ENCODE measurements around the gene RYR3.

Gene RYR3

DNA sequence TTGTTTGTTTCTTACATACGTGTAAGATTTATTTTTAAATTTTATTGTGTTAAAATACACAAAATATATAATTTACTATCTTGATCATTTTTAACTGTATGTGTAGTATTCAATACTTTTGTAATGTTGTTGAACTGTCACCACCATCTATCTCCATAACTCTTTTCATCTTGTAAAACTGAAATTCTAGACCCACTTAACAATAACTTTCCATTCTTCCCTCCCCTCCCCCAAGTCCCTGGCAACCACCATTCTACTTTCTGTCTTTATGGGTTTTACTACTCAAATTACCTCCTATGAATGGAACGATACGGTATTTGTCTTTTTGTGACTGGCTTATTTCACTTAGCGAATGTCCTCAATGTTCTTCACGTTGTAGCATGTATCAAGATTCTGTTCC is 395.4 kb downstream of the RYR3 start:
- DNase-seq (ENCODE audit: low read depth) = no peak

DNA sequence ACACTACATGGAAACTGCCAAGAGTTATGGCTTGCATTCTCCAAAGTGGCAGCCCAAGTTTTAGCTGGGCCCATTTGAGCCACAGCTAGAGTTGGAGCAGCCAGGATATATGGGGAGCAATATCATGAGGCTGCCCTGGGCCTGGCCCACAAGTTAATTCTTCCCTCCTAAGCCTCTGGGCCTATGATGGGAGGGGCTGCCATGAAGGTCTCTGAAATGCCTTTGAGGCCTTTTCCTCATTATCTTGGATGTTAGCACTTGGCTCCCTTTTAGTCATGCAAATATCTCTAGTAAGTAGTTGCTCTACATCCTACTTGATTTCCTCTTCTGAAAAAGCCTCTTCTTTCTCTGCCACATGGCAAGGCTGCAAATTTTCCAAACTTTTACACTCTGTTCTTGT is 400.0 kb downstream of the RYR3 start:
- DNase-seq (ENCODE audit: low read depth) = no peak

DNA sequence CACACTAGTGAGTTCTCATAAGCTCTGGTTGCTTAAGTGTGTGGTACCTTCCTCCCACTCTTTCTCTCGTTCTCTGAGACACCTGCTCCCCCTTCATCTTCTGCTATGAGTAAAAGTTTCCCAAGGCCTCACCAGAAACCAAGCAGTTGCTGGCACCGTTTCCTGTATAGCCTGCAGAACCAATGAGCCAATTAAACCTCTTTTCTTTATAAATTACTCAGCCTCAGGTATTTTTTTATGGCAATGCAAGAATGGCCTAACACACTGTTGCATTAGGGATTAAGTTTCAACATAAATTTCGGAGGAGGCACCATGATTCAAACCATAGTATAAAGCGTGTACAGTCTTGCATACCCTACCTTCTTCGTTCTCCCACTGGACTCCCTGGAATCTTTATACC is 405.3 kb downstream of the RYR3 start:
- no peak for DNase-seq (ENCODE audit: low read depth)

- no peak for DNase-seq (ENCODE audit: low read depth)
These were observed 410.2 kb downstream of the RYR3 start for GRCh38 chr15:33720952-33721351.

GRCh38 chr15:33722005-33722672 is 411.4 kb downstream of the RYR3 start:
- DNase-seq (ENCODE audit: low read depth) = no peak

- DNase-seq (ENCODE audit: low read depth) = no peak
These were observed 411.9 kb downstream of the RYR3 start for GRCh38 chr15:33722673-33723015.

- no peak for DNase-seq (ENCODE audit: low read depth)
These were observed 413.7 kb downstream of the RYR3 start for GRCh38 chr15:33724321-33725036.

DNA sequence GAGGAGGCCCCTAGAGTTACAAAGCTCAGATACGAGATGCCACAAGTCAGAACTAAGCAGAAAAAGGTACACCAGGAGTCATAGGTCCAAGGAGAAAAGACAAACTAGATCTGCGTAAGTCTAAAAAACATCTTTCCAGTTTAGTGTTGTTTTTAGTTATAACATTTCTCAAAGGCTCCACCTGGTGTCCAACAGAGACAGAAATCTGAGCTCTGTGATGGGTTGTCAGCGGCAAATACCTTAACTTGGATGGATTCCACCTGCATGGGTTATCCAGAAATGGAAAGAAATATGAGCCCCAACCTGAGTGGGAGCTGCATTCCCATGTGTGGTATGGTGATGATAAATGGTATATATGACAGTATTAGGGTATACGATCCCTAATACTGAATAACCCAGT is 418.9 kb downstream of the RYR3 start:
- no peak for DNase-seq (ENCODE audit: low read depth)

- no peak for DNase-seq (ENCODE audit: low read depth)
These were observed 420.0 kb downstream of the RYR3 start for GRCh38 chr15:33730815-33731214.

- no peak for DNase-seq (ENCODE audit: low read depth)
These were observed 424.4 kb downstream of the RYR3 start for GRCh38 chr15:33735143-33735542.

DNA sequence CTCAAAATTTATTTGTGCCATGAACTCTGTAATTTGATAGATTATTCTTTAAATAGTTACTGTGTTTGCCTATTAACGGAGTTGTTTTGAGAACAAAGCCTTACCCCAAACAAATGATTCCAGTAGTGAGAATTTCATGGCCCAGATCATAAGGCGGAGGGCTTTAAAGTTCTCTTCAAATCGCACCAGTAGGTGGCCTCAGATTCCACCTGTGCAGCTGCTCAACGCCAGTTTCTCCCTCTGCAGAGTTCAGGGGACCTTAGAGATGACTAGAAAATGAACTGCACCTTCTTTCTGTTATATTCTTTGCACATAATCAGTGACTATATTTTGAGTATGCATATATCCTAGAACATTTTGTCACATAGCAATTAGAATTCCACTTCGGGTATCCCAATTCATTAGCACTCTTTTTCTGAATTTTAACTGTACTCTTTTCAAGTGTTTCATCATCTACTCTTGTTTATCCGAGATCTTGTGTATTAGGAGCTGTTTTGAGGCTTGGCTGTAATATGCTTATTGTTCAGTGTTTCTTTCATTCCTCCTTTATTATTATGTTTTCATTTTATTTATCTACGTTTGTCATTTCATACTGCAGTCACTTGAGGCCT is 425.0 kb downstream of the RYR3 start:
- DNase-seq (ENCODE audit: low read depth) = no peak

- DNase-seq (ENCODE audit: low read depth) = no peak
These were observed 427.2 kb downstream of the RYR3 start for GRCh38 chr15:33737687-33738601.

DNA sequence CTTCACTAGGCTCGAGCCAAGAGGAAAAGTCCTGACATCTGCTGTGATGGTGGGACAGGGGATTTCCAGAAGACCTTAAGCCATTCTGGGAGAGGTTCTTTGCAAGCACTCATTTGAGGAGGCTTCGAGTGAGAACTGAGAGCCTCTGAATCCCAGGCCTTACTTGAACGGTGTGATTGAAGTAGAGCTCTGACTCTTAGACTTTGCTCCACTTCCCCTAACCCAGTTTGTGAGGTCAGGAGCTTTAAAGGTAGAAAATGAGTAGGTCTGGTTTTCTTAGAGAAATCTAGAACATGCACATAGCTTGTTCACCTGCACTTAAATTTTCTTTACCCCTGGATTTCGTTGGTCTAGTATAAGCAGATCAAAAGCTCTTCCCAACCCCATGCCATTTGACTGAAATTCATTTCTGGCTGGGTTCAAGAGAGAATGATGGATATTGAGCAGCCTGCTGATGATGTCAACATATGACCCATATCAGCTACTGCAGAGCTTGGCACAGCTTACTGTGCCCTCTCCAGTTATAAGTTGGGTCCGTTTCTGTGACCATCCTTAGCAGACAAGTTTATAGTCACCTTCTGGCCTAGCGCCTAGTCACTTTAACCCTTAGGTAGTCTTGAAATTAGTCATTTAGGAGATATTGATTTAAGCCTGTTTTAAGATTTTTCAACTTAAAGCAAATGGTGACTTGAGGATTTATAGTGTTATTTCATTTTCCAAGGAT is 428.3 kb downstream of the RYR3 start:
- no peak for DNase-seq (ENCODE audit: low read depth)

DNA sequence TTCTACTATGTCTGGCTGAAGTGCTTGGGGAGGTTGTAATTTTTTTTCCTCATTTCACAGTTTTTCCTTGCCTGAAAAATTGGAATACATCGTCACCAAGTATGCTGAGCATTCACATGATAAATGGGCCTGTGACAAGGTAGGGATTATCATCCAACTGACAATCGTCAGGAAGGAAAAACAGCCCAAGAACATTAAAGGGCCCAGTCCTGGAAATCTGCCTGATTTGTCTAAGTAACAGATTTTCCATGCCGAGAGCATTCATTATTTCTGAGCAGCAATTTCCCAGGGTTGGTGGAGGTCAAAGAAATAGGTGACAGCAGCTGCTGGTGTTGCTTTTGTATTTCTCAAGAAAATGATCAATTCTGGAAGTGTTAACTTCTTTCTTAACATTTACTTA is 431.5 kb downstream of the RYR3 start:
- DNase-seq (ENCODE audit: low read depth) = no peak

- DNase-seq (ENCODE audit: low read depth) = no peak
These were observed 432.0 kb downstream of the RYR3 start for GRCh38 chr15:33742800-33743199.

DNA sequence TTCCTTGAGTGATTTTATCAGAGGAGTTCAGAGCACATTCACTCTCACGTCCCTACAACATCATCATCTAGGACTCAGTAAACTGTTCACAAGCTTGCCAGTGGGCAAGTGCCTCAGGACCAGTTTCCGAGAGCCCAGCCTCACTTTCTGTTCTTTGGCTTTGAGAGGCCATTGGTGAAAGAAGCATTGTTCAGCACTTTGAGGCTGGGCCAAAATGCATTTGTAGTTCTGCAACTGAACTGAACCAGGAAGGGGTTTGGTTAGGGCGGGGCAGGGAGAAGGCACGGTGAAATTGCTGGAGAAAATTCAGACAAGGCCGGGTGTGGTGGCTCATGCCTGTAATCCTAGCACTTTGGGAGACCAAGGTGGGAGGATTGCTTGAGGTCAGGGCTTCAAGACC is 435.4 kb downstream of the RYR3 start:
- no peak for DNase-seq (ENCODE audit: low read depth)

GRCh38 chr15:33753012-33753411 is 442.2 kb downstream of the RYR3 start:
- DNase-seq (ENCODE audit: low read depth) = no peak

DNA sequence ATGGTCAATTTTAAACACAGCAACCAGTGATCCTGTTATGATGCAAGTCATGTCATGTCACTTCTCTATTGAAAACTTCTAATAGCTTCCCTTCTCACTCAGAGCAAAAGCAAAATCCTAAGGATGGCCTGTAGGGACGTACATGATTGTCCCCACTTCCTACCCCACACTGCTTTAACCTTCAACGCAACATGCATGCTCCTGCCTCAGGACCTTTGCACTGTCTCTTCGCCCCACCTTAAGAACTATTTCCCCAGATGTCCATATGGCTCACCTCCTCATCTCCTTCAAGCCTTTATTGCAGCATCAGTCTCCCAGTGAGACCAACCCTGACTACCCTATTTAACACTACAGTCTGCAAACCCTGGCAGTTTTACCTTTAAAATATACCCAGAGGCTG is 443.5 kb downstream of the RYR3 start:
- no peak for DNase-seq (ENCODE audit: low read depth)

GRCh38 chr15:33756961-33757360 is 446.2 kb downstream of the RYR3 start:
- DNase-seq (ENCODE audit: low read depth) = no peak

GRCh38 chr15:33757516-33758232 is 446.9 kb downstream of the RYR3 start:
- DNase-seq (ENCODE audit: low read depth) = no peak

DNA sequence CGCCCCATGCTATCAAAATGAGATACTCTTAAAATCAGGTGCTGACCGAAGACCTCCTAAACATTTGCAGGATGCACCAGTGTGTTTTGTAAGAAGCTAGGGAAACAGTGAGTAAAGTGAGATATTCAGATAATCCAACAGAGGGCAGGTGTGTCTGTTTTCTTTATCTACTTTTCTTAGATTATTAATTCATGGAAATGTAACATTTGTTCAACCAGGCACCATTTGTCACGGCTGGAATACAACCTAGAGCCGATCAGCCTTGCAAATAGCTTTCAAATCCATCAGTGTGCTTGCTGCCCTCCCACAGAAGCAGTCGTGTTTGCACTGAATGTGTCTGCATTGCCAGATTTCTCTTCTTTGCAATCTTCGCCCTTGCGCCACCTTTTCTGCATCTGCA is 455.6 kb downstream of the RYR3 start:
- no peak for DNase-seq (ENCODE audit: low read depth)

Measured in activated T-helper 9 cell treated with anti-CD3 and anti-CD28 coated beads, Interleukin-2, amount 50 U/mL, for 16 hours (primary cell).